Stimulated activated CD4-positive, alpha-beta T cell treated with anti-CD3 and anti-CD28 coated beads, Interleukin-1b, Interleukin-23, amount 100 ng/mL, for 4 hours (primary cell): Measurements from ENCODE around the gene KLC1.
A peak's percentile ranks its signal among the peaks of the same experiment; 100 is the strongest.

Experiments
- DNase-seq, 2 donors: peaks; one replicate each; pipeline ENCODE4 v3.0.0-alpha.2; 2020; ENCODE audit warnings: low read depth in 2 of 2

The KLC1 gene

DNA sequence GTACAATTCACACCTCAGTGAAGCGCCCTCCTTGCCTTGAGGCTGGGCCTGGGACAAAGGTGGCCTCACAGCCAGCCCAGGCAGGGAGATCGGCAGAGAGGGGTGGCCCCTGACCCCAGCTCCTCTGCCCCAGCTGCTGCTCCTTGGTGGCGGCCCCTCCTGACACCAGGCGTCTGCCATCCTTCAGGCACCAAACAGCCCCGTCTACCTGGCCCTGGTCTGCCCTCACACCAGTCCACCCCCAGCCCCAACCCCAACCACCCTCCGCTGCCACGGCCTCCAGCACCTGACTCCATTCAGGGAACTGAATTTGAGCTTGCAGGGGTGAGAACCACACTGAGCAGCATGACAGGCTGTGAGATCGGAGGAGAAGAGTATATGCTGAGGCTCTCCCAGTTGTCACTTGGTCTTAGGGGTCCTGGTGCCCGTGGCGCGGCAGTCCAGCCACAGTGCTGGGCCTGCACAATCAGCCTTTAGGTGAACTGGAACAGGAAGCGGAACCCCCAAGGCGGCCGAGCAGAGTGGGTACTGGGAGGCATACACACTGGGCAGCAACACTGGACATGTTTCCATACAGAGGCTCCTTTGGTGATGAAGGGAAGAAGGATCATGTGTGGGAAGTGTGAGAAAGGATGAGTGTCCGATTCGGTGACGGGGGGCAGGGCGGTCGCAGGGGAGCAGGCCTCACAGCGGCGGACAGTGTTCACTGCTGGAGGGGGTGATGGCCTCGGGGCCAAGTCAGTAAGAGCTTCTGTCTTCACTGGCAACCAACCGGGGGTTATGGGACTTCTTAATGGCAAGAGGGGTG is 105.3 kb downstream of the KLC1 start:
- no peak for DNase-seq

DNA sequence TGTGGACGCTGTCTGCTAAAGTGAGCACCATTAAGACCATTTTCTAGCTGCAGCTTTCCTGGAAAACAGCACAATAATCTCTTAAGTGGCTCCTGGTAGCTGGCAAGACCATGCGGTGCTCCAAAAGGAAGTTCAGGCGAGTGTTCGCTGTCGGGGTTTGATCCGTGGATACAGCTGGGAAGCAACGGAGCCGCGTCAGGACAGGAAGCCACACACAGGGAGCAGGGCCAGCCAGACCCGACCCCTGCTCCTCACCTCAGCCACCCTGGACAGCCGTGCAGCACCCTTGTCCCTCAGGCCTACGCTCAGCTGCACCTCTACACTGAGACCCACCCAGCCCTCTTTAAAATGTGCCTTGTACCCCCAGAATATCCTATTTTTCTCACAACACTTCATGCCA is 106.0 kb downstream of the KLC1 start:
- no peak for DNase-seq

DNA sequence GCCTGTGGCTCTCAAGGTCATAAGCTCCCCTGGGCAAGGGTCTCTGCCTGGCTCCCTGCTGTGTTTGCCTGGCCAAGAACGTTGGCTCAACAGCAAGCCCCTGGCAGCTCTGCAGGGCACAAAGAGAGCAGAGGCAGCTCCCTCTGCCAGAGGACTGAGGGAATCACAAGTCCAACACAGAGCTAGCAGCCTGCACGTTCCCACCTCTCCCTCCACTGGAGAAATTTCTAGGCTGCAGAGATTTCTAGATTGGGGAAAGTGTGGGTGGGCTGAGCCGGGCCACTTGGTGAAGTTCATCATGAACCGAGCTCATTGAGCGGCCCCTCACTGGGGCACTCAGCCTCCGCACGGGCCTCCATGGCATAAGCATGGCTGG is 106.4 kb downstream of the KLC1 start:
- DNase-seq, result no peak

DNA sequence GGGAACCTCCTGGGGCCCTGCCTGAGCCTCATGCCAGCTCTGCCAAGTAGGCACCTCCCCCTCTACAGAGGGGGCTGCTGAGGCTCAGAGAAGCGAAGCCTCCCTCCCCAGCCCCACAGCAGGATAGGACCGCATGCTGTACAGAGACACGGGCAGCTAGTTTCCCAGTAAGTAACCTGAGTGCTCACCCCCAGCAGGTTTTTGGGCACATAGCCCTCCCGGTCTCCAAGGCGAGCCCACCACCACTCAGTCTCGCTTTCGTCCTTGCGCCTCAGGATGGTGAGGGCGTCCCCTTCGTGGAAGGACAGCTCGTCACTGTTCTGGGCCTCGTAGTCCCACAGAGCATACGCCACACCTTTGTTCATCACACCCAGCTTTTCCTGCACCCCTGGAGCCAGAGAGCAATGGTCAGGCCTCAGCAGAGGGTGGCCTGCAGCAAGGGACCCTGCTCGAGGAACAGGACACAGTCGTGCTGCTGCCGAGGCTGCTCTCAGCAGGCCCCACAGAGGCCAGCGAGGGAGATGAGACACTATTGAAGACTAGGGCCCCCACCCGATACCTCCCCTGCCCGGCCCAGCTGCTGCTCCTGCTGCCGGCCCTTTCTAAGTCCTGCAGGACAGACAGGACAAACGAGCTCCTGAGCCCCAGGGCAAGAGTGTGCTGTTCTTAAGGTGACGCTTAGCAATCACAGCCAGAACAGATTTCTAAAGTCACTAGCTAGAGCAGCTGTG is 107.0 kb downstream of the KLC1 start:
- no peak for DNase-seq

DNA sequence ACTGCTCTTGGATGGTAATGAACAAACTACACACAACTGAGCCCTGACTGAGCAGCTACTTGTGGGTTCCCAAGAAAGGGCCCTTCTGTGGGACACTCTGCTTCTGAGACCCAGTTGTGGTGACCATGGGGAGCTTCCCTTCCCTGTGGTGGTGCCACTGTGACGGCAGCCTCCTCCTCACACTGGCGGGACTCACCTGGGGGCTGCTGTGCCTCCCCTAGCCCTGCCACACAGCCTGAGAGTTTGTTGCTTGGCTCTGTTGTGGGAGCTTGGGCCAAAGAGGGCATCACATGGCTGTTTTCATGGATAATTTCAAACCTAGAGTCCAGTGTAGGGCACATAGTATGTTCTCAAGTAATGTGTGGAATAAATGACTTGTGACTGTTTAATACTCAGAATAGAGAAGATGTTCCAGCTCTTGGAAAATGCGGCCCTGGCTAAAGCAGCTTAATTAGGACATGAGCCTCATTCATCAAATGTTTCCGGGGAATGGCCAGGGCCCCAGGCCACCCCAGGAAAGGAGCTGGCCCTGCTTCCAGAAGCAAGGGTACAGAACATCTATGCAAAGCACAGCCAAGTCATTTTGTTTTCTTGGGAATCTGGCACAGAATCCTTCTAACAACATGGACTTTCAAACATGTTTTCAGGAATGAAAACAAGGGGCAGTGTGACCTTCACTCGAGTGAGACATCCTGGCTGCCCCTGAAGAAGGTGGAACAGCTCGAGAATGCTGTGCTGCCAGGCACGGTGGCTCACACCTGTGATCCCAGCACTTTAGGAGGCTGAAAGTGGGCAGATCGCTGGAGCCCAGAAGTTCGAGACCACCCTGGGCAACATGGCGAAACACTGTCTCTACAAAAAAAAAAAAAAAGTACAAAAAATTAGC is 107.8 kb downstream of the KLC1 start:
- DNase-seq, result no peak

DNA sequence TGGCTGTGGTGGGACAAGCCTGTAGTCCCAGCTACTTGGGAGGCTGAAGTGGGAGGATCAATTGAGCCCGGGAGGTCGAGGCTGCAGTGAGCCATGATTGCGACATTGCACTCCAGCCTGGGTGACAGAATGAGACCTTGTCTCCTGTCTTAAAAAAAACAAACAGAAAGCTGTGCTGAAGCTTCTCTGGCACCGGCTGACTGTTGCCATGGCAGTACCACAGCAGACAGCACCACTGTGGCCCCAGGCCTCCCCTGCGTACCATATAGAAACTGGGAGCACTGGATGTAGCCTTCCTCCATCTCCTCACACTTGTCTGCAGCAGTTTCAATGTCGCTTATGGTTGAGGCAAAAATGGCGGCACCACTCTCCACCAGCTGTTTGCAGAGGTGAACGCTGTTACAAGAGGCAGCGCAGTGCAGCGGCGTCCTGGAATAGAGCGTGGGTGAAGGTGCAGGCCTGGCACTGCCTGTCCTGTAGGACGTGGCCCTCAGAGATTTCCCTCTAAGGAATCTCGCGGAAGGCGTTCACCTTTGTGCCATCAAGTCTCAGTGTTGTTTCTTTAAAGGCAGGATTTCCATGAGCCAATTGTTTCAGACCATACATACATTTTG is 108.5 kb downstream of the KLC1 start:
- DNase-seq, result no peak

DNA sequence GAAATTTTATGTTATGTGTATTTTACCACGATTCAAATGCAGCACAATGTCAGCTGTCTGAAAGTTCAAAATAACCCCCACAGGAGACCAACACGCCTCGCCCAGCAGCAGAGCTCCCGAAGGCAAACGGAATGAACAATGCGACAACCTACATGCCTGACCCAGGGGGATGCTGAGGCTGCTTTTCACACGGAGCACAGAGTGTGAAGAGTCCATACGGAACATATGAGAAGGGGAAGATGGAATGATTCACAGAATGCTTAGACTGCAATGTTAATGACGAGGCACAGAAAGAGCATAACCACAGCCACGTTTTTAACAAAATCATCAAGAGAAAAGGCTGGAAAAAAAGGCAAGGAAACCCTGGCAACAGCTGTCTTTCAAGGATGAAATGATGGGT is 109.2 kb downstream of the KLC1 start:
- DNase-seq, result no peak

DNA sequence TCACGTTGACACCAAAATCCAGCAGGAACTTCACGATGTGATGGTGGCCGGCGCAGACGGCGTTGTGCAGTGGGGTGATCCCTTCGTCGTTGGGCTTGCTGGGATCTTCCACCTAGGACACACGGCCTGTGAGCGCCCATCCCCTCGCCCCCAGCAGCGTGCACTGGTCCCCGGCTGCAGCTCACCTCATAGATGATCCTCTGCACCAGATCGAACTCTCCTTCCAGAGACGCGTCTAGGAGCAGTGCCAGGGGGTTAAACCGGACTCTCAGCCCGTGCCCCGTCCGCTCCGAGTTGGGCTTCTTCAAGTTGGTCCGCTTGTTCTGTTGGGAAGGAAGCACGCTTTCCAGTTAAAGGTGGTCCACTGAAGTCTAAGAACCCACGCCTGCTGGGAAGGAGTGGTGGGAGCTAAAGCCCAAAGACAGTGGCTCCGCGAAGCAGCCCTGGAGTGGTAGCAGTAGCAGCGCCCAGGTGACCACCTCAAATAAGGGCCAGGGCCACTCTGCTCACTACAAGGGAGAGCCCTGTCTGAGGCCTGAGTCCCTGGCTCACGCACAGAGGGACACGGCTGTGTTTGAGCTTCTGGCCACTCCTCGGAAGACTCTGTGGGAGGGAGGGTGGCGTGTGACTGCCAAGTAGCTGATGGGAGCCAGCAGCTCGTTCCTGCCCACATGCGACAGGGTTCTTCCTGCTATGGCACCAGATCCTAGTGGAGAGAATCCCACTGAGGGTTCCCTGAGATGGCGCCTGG is 109.9 kb downstream of the KLC1 start:
- no peak for DNase-seq

DNA sequence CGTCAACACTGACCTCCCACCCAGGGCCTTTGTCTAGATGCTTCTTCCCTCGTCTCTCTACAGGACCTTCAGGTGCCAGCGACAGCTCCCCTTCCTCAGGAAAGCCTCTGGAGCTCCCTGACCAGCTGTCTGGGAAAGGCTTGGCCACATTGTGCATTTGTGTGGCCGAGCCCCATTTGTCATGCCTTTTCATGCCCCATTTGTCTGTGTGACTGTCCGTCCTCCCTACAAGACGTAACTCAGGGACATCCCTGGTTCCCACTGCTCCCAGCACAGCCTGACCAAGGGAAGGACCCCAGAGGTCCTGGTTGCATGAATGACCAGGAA is 110.4 kb downstream of the KLC1 start:
- DNase-seq, result no peak

DNA sequence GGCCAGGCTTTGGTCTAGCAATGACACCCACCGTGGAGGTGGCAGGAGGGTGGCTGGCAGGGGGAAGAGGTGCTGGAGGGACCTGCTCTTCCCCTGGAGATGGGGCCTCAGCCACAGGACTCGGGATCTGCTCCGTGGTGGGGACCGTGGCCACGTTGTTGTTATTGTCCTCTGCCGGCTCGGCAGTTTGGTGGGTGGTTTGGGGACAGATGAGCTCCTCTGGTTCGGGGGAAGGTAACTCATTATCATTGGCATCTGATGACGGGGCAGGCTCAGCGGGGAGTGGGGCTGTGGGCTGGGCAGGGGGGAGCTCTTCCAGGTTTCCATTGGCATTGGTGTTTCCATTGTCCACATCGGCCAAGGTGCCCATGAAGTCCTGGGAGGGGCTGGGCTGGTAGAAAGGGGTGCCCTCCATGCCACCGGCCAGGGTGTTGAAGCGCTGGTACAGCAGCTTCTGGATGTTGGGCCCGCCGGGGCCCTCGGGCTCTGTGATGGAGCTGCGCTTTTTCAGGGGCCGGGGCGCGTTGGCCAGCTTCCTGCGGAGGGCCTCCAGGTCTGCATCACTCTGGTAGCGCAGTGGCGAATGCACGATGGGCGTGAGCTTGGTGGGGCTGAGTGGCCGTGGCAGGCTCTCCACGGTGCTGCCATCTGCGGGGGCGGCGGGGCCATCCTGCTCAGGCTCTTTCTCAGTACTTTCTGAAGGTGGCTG is 110.9 kb downstream of the KLC1 start:
- no peak for DNase-seq

DNA sequence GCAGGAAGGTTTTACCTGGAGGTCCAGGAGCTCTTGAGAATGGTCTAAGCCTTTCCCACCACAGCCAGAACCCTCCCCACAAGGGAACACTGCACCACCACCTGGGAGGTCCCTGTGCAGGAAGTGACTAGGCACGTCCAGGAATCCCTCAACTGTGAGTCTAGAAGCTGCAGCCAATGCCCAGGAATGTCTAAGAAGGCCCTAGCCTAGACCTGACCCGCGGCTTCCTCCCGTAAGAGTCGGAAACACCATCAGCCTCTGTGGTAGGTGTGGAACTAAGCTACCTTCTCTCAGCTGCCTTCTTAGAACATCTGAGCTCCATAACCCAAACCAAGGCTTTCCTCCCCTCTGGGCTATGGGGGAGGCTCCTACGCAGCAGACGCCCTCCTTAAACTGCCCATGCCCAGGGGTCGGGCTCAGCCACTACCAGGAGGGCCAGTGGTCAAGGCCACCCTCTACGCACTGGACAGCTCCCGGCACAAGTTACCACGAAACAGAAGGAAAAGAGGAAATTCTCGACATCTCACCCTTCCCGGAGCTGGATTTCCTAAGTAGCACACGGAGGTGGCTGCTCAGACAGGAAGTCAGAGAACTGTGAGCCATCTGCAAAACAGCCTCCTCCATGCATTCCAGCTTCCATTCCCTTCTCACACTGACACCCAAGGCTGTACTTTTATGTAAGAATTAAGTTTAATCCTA is 112.1 kb downstream of the KLC1 start:
- no peak for DNase-seq

DNA sequence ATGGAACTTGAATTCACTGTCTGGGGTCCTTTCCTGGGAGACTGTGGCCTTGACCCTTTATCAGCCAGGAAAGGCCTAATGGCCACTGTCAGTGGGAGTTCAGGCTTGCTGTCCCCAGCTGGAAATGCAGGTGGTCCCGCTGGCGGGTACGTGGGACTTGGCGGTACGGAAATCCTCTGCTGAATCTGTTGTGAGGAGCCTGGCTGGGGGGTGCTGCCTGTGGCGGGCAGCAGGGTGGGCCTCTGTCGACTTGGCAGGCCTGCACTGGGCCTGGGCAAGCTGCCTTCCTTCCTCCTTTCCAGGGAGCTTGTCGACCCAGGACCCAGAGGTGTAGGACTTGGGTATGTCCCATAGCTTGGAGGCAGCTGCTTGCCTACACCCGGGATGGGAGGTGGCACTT is 112.9 kb downstream of the KLC1 start:
- DNase-seq, result no peak

DNA sequence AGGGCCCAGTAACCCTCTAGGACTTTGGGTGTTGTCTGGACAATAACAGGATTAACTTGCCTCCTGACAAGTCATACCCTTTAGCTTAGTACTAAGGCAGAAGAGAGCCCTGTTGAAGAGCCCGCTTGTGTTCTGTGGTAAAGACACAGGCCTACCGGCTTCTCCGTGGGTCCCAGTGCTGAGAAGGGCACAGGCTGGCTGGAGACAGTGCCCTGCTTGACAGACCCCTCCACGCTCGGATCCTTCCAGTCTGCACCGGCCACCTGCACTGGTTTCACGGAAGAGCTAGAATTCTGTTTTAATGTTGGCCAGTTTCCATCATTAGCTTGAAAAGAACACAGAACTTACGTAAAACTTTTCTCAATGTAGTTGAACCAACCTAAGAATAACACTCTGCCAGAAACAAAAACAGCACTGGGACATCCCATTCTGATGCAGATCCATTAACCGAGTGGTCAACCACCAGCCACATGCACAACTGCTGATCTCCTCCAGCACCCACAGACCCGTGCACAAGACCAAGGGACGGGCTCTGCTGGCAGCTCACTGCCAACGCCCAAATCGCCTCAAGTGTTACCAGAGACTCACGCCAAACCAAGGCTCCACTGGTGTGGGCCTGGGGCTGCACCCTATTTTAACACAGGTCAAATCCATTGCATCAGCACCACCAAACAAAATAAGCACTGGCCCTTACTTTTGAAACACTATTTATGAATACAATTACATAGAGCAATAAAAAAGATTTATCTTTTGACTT is 113.7 kb downstream of the KLC1 start:
- no peak for DNase-seq

DNA sequence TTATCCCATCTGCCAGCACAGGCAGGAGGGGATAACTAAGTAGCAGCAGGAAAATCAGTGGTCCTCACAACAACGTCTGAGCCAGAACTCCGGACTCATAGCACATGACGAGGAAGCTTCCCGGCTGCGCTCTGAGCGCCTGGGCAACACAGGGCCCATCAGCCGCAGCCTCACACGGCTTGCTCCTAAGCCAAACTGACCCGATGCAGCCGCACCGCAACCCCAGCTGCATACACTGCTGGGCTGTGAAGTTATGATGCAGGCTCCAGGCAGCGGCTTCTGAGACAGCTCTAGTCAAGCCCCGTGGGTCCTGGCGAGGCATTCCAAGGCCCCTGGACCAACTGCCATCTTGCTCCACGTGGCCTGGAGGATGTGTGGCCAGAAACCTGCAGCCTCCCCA is 114.7 kb downstream of the KLC1 start:
- DNase-seq, result no peak

DNA sequence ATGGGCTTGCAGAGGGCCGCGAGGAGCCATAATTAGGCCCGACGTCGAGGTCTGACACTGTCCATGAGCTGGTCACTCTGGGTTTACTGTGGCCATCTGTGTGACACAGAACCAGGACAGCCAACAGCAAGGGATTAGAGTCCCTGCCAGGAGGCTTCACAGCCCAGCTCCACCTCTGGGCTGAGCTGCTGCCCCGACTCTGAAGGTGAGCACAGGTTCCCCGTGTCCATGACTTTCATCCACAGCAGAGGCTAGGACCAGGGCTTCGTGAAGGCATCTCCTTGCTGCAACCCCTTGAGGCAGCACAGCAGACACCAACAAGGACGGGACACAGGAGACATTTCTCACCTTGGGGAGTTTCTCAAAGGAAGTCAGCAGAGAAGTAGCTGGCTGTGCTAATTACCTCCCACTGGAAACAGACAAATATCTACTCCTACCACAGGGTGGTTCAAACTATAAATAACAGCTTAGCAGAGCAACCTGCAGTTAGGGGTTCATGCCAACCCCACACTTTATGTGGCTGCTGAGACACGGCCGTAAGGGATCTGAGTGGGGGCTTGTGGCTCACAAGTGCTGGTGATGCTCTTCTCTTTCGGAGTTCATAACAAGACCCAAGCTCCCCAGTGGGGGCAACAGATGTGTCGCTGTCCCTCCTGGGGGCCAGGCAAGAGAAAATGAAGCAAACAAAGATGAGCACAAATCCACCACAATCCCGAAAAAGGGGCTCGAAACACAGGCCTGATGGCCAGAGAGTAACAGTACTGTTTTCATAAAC is 115.8 kb downstream of the KLC1 start:
- no peak for DNase-seq

DNA sequence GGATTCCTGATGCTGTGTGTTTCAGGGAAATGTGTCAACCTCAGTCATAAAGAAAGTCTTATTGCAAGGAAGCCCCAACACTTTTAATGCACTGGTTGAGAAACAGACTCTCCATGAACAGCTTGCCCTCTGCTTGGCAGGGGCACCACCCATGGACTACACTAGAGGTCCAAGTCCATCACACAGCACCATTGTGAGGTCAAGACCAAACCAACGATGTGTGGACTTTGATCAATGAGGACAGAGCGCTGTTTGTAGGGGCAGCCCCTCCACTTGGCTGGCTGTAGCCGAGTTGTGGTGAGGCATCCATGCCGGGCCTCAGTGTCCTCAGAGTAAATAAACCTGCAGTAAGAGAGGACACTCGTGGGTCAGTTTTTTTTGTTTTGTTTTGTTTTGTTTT is 116.4 kb downstream of the KLC1 start:
- DNase-seq, result no peak

DNA sequence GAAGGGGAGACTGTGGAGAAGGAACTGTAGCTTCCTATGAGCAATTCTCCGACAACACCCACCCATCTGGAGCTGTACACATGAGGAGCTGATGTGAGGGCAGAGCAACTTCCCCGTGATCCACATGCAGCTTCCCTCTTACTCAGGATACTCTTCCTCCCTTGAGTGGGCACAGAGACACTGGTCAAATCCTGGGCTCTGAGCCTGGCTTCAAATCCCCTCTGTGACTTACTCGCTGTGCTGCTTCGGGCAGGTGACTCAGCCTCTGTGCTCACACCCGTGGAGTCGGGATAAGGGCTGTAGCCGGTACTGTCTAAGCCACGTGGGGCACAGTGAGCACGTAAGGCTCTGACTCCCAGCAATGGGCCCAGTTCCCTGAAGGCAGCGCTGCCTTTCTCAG is 117.7 kb downstream of the KLC1 start:
- DNase-seq, result no peak

DNA sequence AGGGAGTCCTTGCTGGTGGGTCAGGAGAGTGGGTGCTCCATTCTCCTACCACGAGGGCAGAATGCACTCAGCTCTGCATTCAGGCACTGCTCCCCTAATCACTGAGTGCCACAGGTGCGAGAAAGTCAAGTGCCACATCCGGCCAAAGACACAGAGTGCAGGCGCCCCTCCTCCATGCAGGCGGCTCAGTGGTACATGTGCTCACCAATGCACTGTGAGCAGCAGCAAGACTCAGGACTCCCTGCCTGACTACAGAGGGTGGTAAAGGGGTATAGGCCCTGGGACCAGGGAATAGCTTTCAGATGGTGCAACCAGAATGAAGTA is 119.5 kb downstream of the KLC1 start:
- DNase-seq, result peak; percentile 12 to 18

DNA sequence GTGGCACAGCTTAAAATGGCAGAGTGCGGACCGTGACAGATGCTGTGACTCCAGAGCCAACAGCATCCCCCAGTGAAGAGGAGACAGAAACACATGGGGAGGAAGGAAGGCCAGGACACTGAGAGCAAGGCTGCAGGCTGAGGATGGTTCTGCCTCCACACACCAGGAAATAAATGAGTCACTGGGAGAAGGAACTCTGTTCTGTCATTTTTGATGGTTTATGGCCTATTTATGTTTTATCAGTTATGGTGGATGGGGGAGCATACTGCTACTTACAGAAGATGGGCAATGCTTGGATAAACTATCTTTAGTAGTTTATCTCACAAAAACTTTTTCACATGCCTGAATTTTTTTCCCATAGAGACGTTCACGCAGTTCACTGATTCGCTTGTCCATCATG is 120.4 kb downstream of the KLC1 start:
- DNase-seq, result no peak
